Measurements from ENCODE around the gene COL23A1.

Gene COL23A1

GRCh38 chr5:178416206-178416882 is 173.8 kb downstream of the COL23A1 start:
- TF ChIP-seq CTCF (IDR thresholded peaks at IDR 0.05; ENCODE audit: low read length, missing control alignments) = no peak
- no peak for DNase-seq (ENCODE audit: low read depth)
- no peak overlapping the region for H3K4me3 ChIP-seq (replicated peaks; ENCODE audit: low read depth, low read length)

GRCh38 chr5:178415353-178415752 is 174.8 kb downstream of the COL23A1 start:
- no peak for DNase-seq (ENCODE audit: low read depth)
- TF ChIP-seq CTCF (IDR thresholded peaks at IDR 0.05; ENCODE audit: low read length, missing control alignments) = no peak
- H3K4me3 ChIP-seq (replicated peaks; ENCODE audit: low read depth, low read length) = no peak overlapping the region

GRCh38 chr5:178413988-178414387 is 176.2 kb downstream of the COL23A1 start:
- no peak overlapping the region for H3K4me3 ChIP-seq (replicated peaks; ENCODE audit: low read depth, low read length)
- DNase-seq (ENCODE audit: low read depth) = no peak
- TF ChIP-seq CTCF (IDR thresholded peaks at IDR 0.05; ENCODE audit: low read length, missing control alignments) = no peak

- no peak overlapping the region for H3K4me3 ChIP-seq (replicated peaks; ENCODE audit: low read depth, low read length)
- TF ChIP-seq CTCF (IDR thresholded peaks at IDR 0.05; ENCODE audit: low read length, missing control alignments) = no peak
- no peak for DNase-seq (ENCODE audit: low read depth)
These were observed 179.1 kb downstream of the COL23A1 start for GRCh38 chr5:178411083-178411482.

- no peak overlapping the region for H3K4me3 ChIP-seq (replicated peaks; ENCODE audit: low read depth, low read length)
These were observed 182.5 kb downstream of the COL23A1 start for GRCh38 chr5:178407646-178408045.

GRCh38 chr5:178404987-178405386 is 185.2 kb downstream of the COL23A1 start:
- H3K4me3 ChIP-seq (replicated peaks; ENCODE audit: low read depth, low read length) = no peak overlapping the region
- TF ChIP-seq CTCF (IDR thresholded peaks at IDR 0.05; ENCODE audit: low read length, missing control alignments) = no peak
- DNase-seq (ENCODE audit: low read depth) = no peak

More at GRCh38 chr5:178407646-178408045, 182.5 kb downstream of the COL23A1 start:
- no peak for DNase-seq (ENCODE audit: low read depth)
- no peak for TF ChIP-seq CTCF (IDR thresholded peaks at IDR 0.05; ENCODE audit: low read length, missing control alignments)

Measured in fibroblast of pulmonary artery (primary cell).